K562 (cell line): ENCODE data around the gene MDP1. TPM values are rescaled to one million over a fixed set of nuclear protein-coding genes. Genes with fewer than 3 reads are reported as not detected.

Experiments used
- ATAC-seq: fragments of 200-7000 bp; cut with Tn5 transposase; 3 replicates; pipeline ENCODE4 v1.9.1; 2020; ENCODE audit warnings: moderate library complexity
- BruUV-seq: library from RNA; stranded (reverse); fragments of 400-500 nt; replicated peaks from 2 replicates; lab custom pipeline; 2021; lab: Mats Ljungman, UMichigan
- CTCF ChIA-PET: fragments of 300-600 bp; formaldehyde crosslinking; extraction: SDS; loops from one replicate; lab custom pipeline; 2021; ENCODE audit warnings: low intra/inter-chr PET ratio; lab: Yijun Ruan, JAX
- POLR2A ChIA-PET: fragments of 300-600, 350-650 bp; sonication (Branson Sonifier 250); formaldehyde crosslinking; extraction: SDS; loops from one replicate; lab custom pipeline; 2021; ENCODE audit warnings: antibody characterized with exemption, inconsistent platforms; lab: Yijun Ruan, JAX
- DNase-seq, 4 experiments: peaks; one replicate each; pipeline versions ENCODE4 v3.0.0 to v3.0.0-alpha.2; 2011 to 2018; ENCODE audit warnings: low spot score in 3 of 4, mixed read lengths in 3 of 4; ENCODE audit errors: extremely low read depth in 1 of 4
- FAIRE-seq: peaks from 2 replicates; lab custom pipeline; 2011; peaks lifted over from hg19 to GRCh38; lab: Jason Lieb, UNC
- H2AFZ ChIP-seq: 2 replicates; pipeline ENCODE4 v1.6.0; 2011; ENCODE audit warnings: low read depth, low read length, control low read depth, inconsistent platforms
- H3K27ac ChIP-seq: fragments of 200-600 bp; 3 replicates; pipeline ENCODE4 v1.8.0; 2011; ENCODE audit warnings: low read depth, mild to moderate bottlenecking, control low read depth, inconsistent platforms, low read length, moderate library complexity, mixed read lengths; ENCODE audit errors: extremely low read depth
- H3K27me3 ChIP-seq, 2 experiments: fragments of 300-600 bp in 1 of 2; 2 replicates in 1 of 2; 3 replicates in 1 of 2; pipeline versions ENCODE4 v1.6.0 to v1.8.0; 2011; ENCODE audit warnings: inconsistent platforms in 2 of 2, low read length in 2 of 2, mild to moderate bottlenecking in 1 of 2, mixed read lengths in 1 of 2, moderate library complexity in 1 of 2; ENCODE audit not compliant: control insufficient read depth in 2 of 2, insufficient read depth in 2 of 2
- H3K36me3 ChIP-seq: fragments of 300-600 bp; 3 replicates; pipeline ENCODE4 v1.8.0; 2011; ENCODE audit warnings: mild to moderate bottlenecking, low read length, inconsistent platforms; ENCODE audit not compliant: control insufficient read depth, insufficient read depth
- H3K4me1 ChIP-seq, 2 experiments: fragments of 200-600 bp in 1 of 2; replicated peaks in 1 of 2; 2 replicates in 1 of 2; 3 replicates in 1 of 2; pipeline versions ENCODE4 v1.5.1 to v1.8.0; 2011; ENCODE audit warnings: inconsistent platforms in 2 of 2, low read length in 2 of 2, mild to moderate bottlenecking in 1 of 2, mixed read lengths in 1 of 2, moderate library complexity in 1 of 2; ENCODE audit not compliant: control insufficient read depth in 2 of 2, insufficient read depth in 2 of 2
- H3K4me2 ChIP-seq: 2 replicates; pipeline ENCODE4 v1.6.1; 2011; ENCODE audit warnings: low read length, control low read depth, inconsistent platforms, mixed read lengths; ENCODE audit not compliant: insufficient read depth
- H3K4me3 ChIP-seq: fragments of 200-600 bp; sonication (generic), shearing (Covaris generic); 2 replicates; pipeline ENCODE4 v1.5.1; 2016; ENCODE audit warnings: control low read depth, inconsistent platforms
- H3K79me2 ChIP-seq: fragments of 200-600 bp; 3 replicates; pipeline ENCODE4 v1.8.0; 2011; ENCODE audit warnings: low read length, inconsistent platforms; ENCODE audit not compliant: control insufficient read depth, insufficient read depth
- H3K9ac ChIP-seq, 2 experiments: 2 replicates each; pipeline versions ENCODE4 v1.6.0 to v1.6.1; 2011; ENCODE audit warnings: low read depth in 2 of 2, low read length in 2 of 2, control low read depth in 1 of 2, inconsistent platforms in 1 of 2, mild to moderate bottlenecking in 1 of 2, mixed read lengths in 1 of 2; ENCODE audit not compliant: insufficient read depth in 1 of 2
- H3K9me1 ChIP-seq: one replicate; pipeline ENCODE4 v1.6.0; 2011; ENCODE audit warnings: inconsistent platforms, mild to moderate bottlenecking, low read length, moderate library complexity; ENCODE audit not compliant: control insufficient read depth, insufficient read depth
- H3K9me3 ChIP-seq: replicated peaks from 2 replicates; pipeline ENCODE4 v1.5.1; 2011; ENCODE audit warnings: low read depth, low read length, inconsistent platforms; ENCODE audit not compliant: control insufficient read depth, insufficient read depth
- H4K20me1 ChIP-seq: replicated peaks from 2 replicates; pipeline ENCODE4 v1.6.1; 2011; ENCODE audit warnings: low read length, inconsistent platforms, mixed read lengths; ENCODE audit not compliant: control insufficient read depth, insufficient read depth
- ATF1 ChIP-seq, 2 experiments: fragments of 450-650 bp in 1 of 2; IDR thresholded peaks; 2 replicates each; pipeline ENCODE4 v1.6.1; 2016; ENCODE audit warnings: missing compliant biosample characterization in 1 of 2, missing genetic modification characterization in 1 of 2
- PRDM10 ChIP-seq: fragments of 450-650 bp; IDR thresholded peaks from 2 replicates; pipeline ENCODE4 v1.6.1; 2018; ENCODE audit not compliant: partially characterized antibody
- RBFOX2 ChIP-seq: fragments of 200-400 bp; formaldehyde crosslinking; IDR thresholded peaks from 2 replicates; pipeline ENCODE4 v1.6.1; 2017; ENCODE audit warnings: low read depth, mild to moderate bottlenecking, low read length, moderate library complexity
- ZNF121 ChIP-seq: sonication (generic); formaldehyde crosslinking; conservative IDR thresholded peaks from 2 replicates; pipeline ENCODE4 v1.8.0; 2022; ENCODE audit warnings: missing genetic modification reagents
- WGBS: fragments of 100-300 bp; shearing (Covaris generic); methylation state at CpG from one replicate; pipeline ENCODE4 v1.1.6; 2016; ENCODE audit warnings: low coverage, mixed read lengths; ENCODE audit not compliant: insufficient coverage; ENCODE audit errors: missing lambda C conversion rate; 5-methylcytosine and 5-hydroxymethylcytosine counted together
- in situ Hi-C: fragments of 300-500 bp; cut with MboI; formaldehyde crosslinking; loops from 4 replicates; pipeline ENCODE4 v1.15.0; 2018; ENCODE audit warnings: inconsistent platforms, mixed read lengths
- intact Hi-C: fragments of 100-400 bp; cut with micrococcal nuclease; formaldehyde crosslinking; loops from 2 replicates; pipeline ENCODE4 v1.14.2; 2022
- polyA plus RNA-seq, 8 experiments: library from polyadenylated mRNA; depleted of rRNA in 4 of 8; stranded (reverse) in 5 of 8; unstranded in 3 of 8; fragments of >200 nt; fragmentation: Nextera tagmentation in 2 of 8; fragmentation: Illumina TruSeq in 1 of 8; extraction: Ambion mirVana in 2 of 8; extraction: Trizol in 1 of 8; gene quantifications; 2 replicates each; pipeline versions ENCODE4 v1.2.1 to v1.2.3, GENCODE V29; 2011 to 2014; ENCODE audit warnings: inconsistent platforms in 1 of 8, missing spikeins in 1 of 8
- total RNA-seq, 7 experiments: library from RNA; depleted of rRNA in 6 of 7; stranded (reverse); fragments of >200 nt in 6 of 7; fragmentation: Illumina TruSeq in 2 of 7; extraction: Trizol in 2 of 7; gene quantifications; 2 replicates each; pipeline versions ENCODE4 v1.2.1 to v1.2.3, GENCODE V29; 2011 to 2021; ENCODE audit warnings: low replicate concordance in 1 of 7

The MDP1 gene
- total and polyA plus RNA-seq, 9 of the 15 experiments (the other 6 are each of a cell fraction or from before 2014, with no cell fraction given): 2.7 to 29.6 (median 11.0) TPM

GRCh38 chr14:24240110-24240918 is 24.4 kb upstream of the MDP1 start:
- in situ Hi-C loops (loop anchor here (5.0 to 10.0 kb wide), 2 partner anchors 57 to 194 kb away; partner anchors contain the start of genes DHRS1 and NOP9), intact Hi-C loops (no loop called here)
- Histone ChIP-seq H3K4me3 (no peak overlapping the region), H3K27me3 (no peaks in the 10 kb centered on the region), H3K36me3 (peaks cover 57% of the 10 kb centered on the region), H3K9ac (peak overlapping the region in 1 of 2 experiments; percentile 58; a peak in 1 of 4 replicates), H3K4me1 (peaks cover 13 to 15% of the 10 kb centered on the region in 2 experiments; a peak in 4 of 5 replicates), H2AFZ (no peak overlapping the region), H3K9me1 (no peaks in the 10 kb centered on the region), H3K4me2 (no peak overlapping the region), H3K79me2 (peaks cover 10% of the 10 kb centered on the region; the same call in 2 of the 3 replicates), H3K27ac (no peak overlapping the region), H3K9me3 (no peaks in the 10 kb centered on the region), H4K20me1 (no peaks in the 10 kb centered on the region; the same call in 1 of the 2 replicates)
- ChIA-PET POLR2A (interaction anchor here (1.1 kb wide), 1 partner anchor 59 kb away, joined by 4 read pairs; the partner anchor contains the start of genes DHRS1 and NOP9), CTCF (no interaction called here)
- no TSS peak for BruUV-seq
- ATAC-seq: no peak
- no peak for FAIRE-seq
- WGBS: 82% methylated on average over 9 of the region's 9 CpGs
- DNase-seq: no peak
- 0 out of 2 replicates have a peak, but pooled peaks have one; percentile 25 for TF ChIP-seq RBFOX2
- no peak for TF ChIP-seq ZNF121

DNA sequence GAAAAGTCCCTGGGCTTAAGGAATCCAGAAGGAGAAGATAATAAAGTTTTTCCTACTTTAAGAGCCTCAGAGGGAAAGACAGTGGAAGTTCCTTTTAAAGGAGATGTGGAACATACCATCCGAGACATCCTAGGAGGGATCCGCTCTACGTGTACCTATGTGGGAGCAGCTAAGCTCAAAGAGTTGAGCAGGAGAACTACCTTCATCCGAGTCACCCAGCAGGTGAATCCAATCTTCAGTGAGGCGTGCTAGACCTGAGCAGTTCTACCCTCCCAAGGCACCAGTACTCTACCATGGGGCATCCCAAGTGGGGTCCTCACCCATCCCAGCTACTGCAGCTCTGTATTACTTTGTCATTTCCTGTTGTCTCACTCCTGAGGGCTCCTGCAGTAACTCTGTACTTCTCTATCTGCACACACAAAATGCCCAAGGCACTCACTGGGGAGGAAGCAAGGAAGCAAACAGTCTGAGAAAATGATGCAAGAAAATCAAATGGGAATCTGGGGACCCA is 22.7 kb upstream of the MDP1 start:
- peaks cover 16% of the 10 kb centered on the region for H3K79me2 ChIP-seq
- H3K9me3 ChIP-seq: no peaks in the 10 kb centered on the region
- no peaks in the 10 kb centered on the region for H3K9me1 ChIP-seq
- POLR2A ChIA-PET: interaction anchor here (0.6 to 1.3 kb wide), 3 partner anchors 24 to 84 kb away, joined by 3 read pairs; no protein-coding TSS in a partner anchor
- peaks cover 66% of the 10 kb centered on the region for H3K36me3 ChIP-seq
- no peak overlapping the region for H2AFZ ChIP-seq
- no peak overlapping the region for H3K4me2 ChIP-seq
- H3K4me1 ChIP-seq: peaks cover 15 to 22% of the 10 kb centered on the region in 2 experiments
- in situ Hi-C loops (no loop called here), intact Hi-C loops (no loop called here)
- WGBS: 91% methylated on average over 3 of the region's 5 CpGs
- H3K27ac ChIP-seq: no peak overlapping the region
- TF ChIP-seq PRDM10: peak; percentile 80
- no peak for TF ChIP-seq ATF1 (CRISPR knock-in tag; IDR thresholded peaks at IDR 0.05)
- no peak for TF ChIP-seq ATF1 (tag; IDR thresholded peaks at IDR 0.05)
- CTCF ChIA-PET: no interaction called here
- FAIRE-seq (no peak), DNase-seq (no peak), ATAC-seq (no peak)
- no peak overlapping the region for H3K4me3 ChIP-seq
- BruUV-seq: no TSS peak
- H3K9ac ChIP-seq: no peak overlapping the region
- no peaks in the 10 kb centered on the region for H3K27me3 ChIP-seq
- no peaks in the 10 kb centered on the region; the same call in 1 of the 2 replicates for H4K20me1 ChIP-seq
